MCF 10A (cell line): Measurements from ENCODE around the gene YIF1A. TPM values are rescaled to one million over a fixed set of nuclear protein-coding genes. Genes with fewer than 3 reads are reported as not detected.

ENCODE experiments used
- BruUV-seq: library from RNA; stranded (reverse); fragments of 400-500 nt; replicated peaks from 2 replicates; lab custom pipeline; 2021; lab: Mats Ljungman, UMichigan
- CTCF ChIA-PET: fragments of 300-600 bp; sonication (Branson Sonifier 250); formaldehyde crosslinking; extraction: SDS; loops from one replicate; lab custom pipeline; 2021; ENCODE audit warnings: antibody characterized with exemption, inconsistent platforms; lab: Yijun Ruan, JAX
- POLR2A ChIA-PET: fragments of 300-600, 350-650 bp; sonication (Branson Sonifier 250); formaldehyde crosslinking; extraction: SDS; loops from one replicate; lab custom pipeline; 2020; ENCODE audit warnings: antibody characterized with exemption, inconsistent platforms; lab: Yijun Ruan, JAX
- DNase-seq: peaks from one replicate; pipeline ENCODE4 v3.0.0-alpha.2; 2018; ENCODE audit not compliant: unreplicated experiment
- H3K27ac Mint-ChIP-seq: one replicate; pipeline ENCODE4 v1.8.0; 2022; ENCODE audit warnings: mild to moderate bottlenecking, low read depth, mixed read lengths; ENCODE audit not compliant: unreplicated experiment
- H3K27me3 Mint-ChIP-seq: one replicate; pipeline ENCODE4 v1.8.0; 2022; ENCODE audit warnings: mixed read lengths; ENCODE audit not compliant: insufficient read depth, unreplicated experiment
- H3K36me3 Mint-ChIP-seq: one replicate; pipeline ENCODE4 v1.8.0; 2022; ENCODE audit warnings: mild to moderate bottlenecking, moderate library complexity, mixed read lengths; ENCODE audit not compliant: insufficient read depth, unreplicated experiment
- H3K4me1 Mint-ChIP-seq: one replicate; pipeline ENCODE4 v1.8.0; 2022; ENCODE audit warnings: mixed read lengths; ENCODE audit not compliant: insufficient read depth, unreplicated experiment
- H3K4me3 Mint-ChIP-seq: one replicate; pipeline ENCODE4 v1.8.0; 2022; ENCODE audit warnings: mild to moderate bottlenecking, moderate library complexity, mixed read lengths; ENCODE audit not compliant: unreplicated experiment
- H3K9me3 Mint-ChIP-seq: one replicate; pipeline ENCODE4 v1.8.0; 2022; ENCODE audit warnings: mixed read lengths; ENCODE audit not compliant: unreplicated experiment
- CTCF ChIP-seq: fragments of 200-600 bp; IDR thresholded peaks from one replicate; pipeline ENCODE4 v1.8.0; 2022; ENCODE audit warnings: antibody characterized with exemption, mild to moderate bottlenecking; ENCODE audit not compliant: unreplicated experiment
- intact Hi-C: fragments of 100-400 bp; cut with micrococcal nuclease; formaldehyde crosslinking; loops from 2 replicates; pipeline ENCODE4 v1.14.1; 2022
- total RNA-seq: library from RNA; stranded (reverse); gene quantifications from 2 replicates; pipeline ENCODE4 v1.2.3, GENCODE V29; 2022

YIF1A gene
- total RNA-seq, 1 experiment from 2014 or later: 143 TPM

- H3K27me3 Mint-ChIP-seq: no peaks in the 10 kb centered on the region
- no TSS peak for BruUV-seq
- CTCF ChIA-PET: interaction anchor here (0.7 to 1.0 kb wide), 4 partner anchors 14 to 369 kb away, joined by 3 to 6 read pairs (median 4); no protein-coding TSS in a partner anchor
- H3K4me1 Mint-ChIP-seq: peaks cover 52% of the 10 kb centered on the region
- no peak for TF ChIP-seq CTCF
- H3K9me3 Mint-ChIP-seq: no peaks in the 10 kb centered on the region
- POLR2A ChIA-PET: interaction anchor here (0.6 to 1.8 kb wide), 11 partner anchors 8 to 351 kb away, joined by 3 to 20 read pairs (median 4); partner anchors contain the start of genes BRMS1, RIN1 and YIF1A
- peak; percentile 33 for DNase-seq
- H3K27ac Mint-ChIP-seq: peak overlapping the region; percentile 76
- H3K4me3 Mint-ChIP-seq: no peak overlapping the region
- intact Hi-C loops: no loop called here
- H3K36me3 Mint-ChIP-seq: peaks cover 6% of the 10 kb centered on the region
Observed at GRCh38 chr11:66326261-66327111, 37.5 kb upstream of the YIF1A start.

DNA sequence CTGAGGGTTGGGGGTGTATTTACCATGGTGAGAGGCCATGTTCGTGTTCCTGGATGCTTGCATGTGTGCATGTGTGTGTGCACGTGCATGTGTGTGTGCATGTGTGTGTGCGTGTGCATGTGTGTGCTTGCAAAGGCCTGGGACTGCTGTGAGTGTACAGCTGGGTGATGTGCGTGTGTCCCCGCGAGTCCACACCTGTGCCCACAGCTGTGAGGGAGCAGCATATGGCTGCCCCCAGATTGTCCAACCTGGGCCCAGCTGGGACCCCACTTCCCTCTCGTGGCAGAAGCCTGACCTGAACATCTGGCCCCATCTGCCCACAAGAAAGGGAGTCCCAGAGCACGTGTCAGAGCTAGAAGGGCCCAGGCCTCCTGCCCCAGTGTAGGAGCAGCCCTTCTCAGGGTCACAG lies 36.3 kb upstream of the YIF1A start:
- TF ChIP-seq CTCF: no peak
- Mint-ChIP-seq H3K36me3 (no peaks in the 10 kb centered on the region), H3K27me3 (no peaks in the 10 kb centered on the region), H3K4me1 (peaks cover 51% of the 10 kb centered on the region), H3K27ac (no peak overlapping the region), H3K9me3 (no peaks in the 10 kb centered on the region), H3K4me3 (no peak overlapping the region)
- no peak for DNase-seq
- ChIA-PET CTCF (interaction anchor here (1.3 kb wide), 1 partner anchor 14 kb away, joined by 6 read pairs; no protein-coding TSS in a partner anchor), POLR2A (interaction anchor here (1.1 to 1.2 kb wide), 2 partner anchors 14 to 20 kb away, joined by 4 to 5 read pairs; partner anchors contain the start of gene BRMS1)
- intact Hi-C loops: no loop called here
- BruUV-seq: no TSS peak

GRCh38 chr11:66324664-66325063 lies 35.7 kb upstream of the YIF1A start:
- POLR2A ChIA-PET: interaction anchor here (0.8 to 1.2 kb wide), 5 partner anchors 12 to 41 kb away, joined by 3 to 5 read pairs (median 3); partner anchors contain the start of gene BRMS1
- intact Hi-C loops: no loop called here
- no peaks in the 10 kb centered on the region for H3K36me3 Mint-ChIP-seq
- no peak for DNase-seq
- no TSS peak for BruUV-seq
- H3K4me3 Mint-ChIP-seq: no peak overlapping the region
- H3K9me3 Mint-ChIP-seq: no peaks in the 10 kb centered on the region
- no peak overlapping the region for H3K27ac Mint-ChIP-seq
- CTCF ChIA-PET: interaction anchor here (0.6 to 1.3 kb wide), 3 partner anchors 13 to 294 kb away, joined by 4 to 6 read pairs (median 5); no protein-coding TSS in a partner anchor
- no peaks in the 10 kb centered on the region for H3K27me3 Mint-ChIP-seq
- peaks cover 47% of the 10 kb centered on the region for H3K4me1 Mint-ChIP-seq
- no peak for TF ChIP-seq CTCF

DNA sequence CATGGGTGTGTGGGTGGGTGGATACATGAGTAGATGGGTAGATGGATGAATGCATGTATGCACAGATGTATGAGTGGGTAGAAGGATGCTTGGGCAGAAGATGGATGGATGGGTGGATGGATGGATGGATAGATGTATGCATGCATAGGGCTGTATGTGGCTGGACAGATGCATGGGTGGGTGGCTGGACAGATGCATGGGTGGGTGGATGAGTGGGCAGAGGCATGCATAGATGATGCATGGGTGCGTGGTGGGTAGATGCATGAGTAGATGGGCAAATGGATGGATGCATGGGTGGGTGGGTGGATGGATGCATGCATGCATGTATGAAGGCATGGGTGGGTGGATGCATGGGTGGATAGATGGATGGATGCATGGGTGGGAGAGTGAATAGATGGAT lies 34.7 kb upstream of the YIF1A start:
- peaks cover 55% of the 10 kb centered on the region for H3K4me1 Mint-ChIP-seq
- H3K27me3 Mint-ChIP-seq: no peaks in the 10 kb centered on the region
- ChIA-PET POLR2A (interaction anchor here (0.8 kb wide), 2 partner anchors 11 to 41 kb away, joined by 3 read pairs; no protein-coding TSS in a partner anchor), CTCF (no interaction called here)
- no peak for DNase-seq
- no TSS peak for BruUV-seq
- H3K27ac Mint-ChIP-seq: no peak overlapping the region
- no peaks in the 10 kb centered on the region for H3K36me3 Mint-ChIP-seq
- no peak overlapping the region for H3K4me3 Mint-ChIP-seq
- TF ChIP-seq CTCF: no peak
- no peaks in the 10 kb centered on the region for H3K9me3 Mint-ChIP-seq
- intact Hi-C loops: no loop called here
